HepG2 (cell line): ENCODE data around the gene PPIB. TPM values are rescaled to one million over a fixed set of nuclear protein-coding genes. Genes with fewer than 3 reads are reported as not detected.

Experiments
- ATAC-seq: fragments of 200-7000 bp; cut with Tn5 transposase; 3 replicates; pipeline ENCODE4 v1.9.1; 2020; ENCODE audit warnings: mild to moderate bottlenecking, moderate library complexity
- BruUV-seq: library from RNA; stranded (reverse); fragments of 400-500 nt; replicated peaks from 2 replicates; lab custom pipeline; 2021; lab: Mats Ljungman, UMichigan
- CTCF ChIA-PET: fragments of 300-600 bp; formaldehyde crosslinking; extraction: SDS; loops from one replicate; lab custom pipeline; 2021; ENCODE audit warnings: low total read pairs, inconsistent platforms, low intra/inter-chr PET ratio; lab: Yijun Ruan, JAX
- POLR2A ChIA-PET: fragments of 350-600 bp; sonication (Branson Sonifier 250); formaldehyde crosslinking; loops from one replicate; lab custom pipeline; 2020; ENCODE audit warnings: antibody characterized with exemption, inconsistent platforms; lab: Yijun Ruan, JAX
- DNase-seq: peaks from one replicate; pipeline ENCODE4 v3.0.0-alpha.2; 2015; ENCODE audit warnings: low spot score
- FAIRE-seq: peaks from 3 replicates; lab custom pipeline; 2011; peaks lifted over from hg19 to GRCh38; lab: Jason Lieb, UNC
- H2AFZ ChIP-seq: one replicate; pipeline ENCODE4 v1.6.1; 2011; ENCODE audit warnings: low read length, inconsistent platforms
- H3K27ac ChIP-seq: fragments of 300-600 bp; 3 replicates; pipeline ENCODE4 v1.8.0; 2011; ENCODE audit warnings: mixed run types, mild to moderate bottlenecking, mixed read lengths, low read length, inconsistent platforms; ENCODE audit not compliant: insufficient read depth; ENCODE audit errors: extremely low read length
- H3K27me3 ChIP-seq, 2 experiments: fragments of 200-600 bp in 1 of 2; 2 replicates in 1 of 2; 3 replicates in 1 of 2; pipeline versions ENCODE4 v1.6.0 to v1.8.0; 2011; ENCODE audit warnings: low read length in 2 of 2, mild to moderate bottlenecking in 2 of 2, moderate library complexity in 2 of 2, inconsistent platforms in 1 of 2; ENCODE audit not compliant: insufficient read depth in 2 of 2, control insufficient read depth in 1 of 2
- H3K36me3 ChIP-seq, 2 experiments: fragments of 200-600 bp in 1 of 2; replicated peaks in 1 of 2; 2 replicates in 1 of 2; 3 replicates in 1 of 2; pipeline versions ENCODE4 v1.5.1 to v1.8.0; 2011; ENCODE audit warnings: low read length in 2 of 2, inconsistent platforms in 1 of 2; ENCODE audit not compliant: insufficient read depth in 2 of 2, control insufficient read depth in 1 of 2
- H3K4me1 ChIP-seq: 2 replicates; pipeline ENCODE4 v1.5.1; 2012; ENCODE audit warnings: low read length, inconsistent platforms; ENCODE audit not compliant: insufficient read depth
- H3K4me2 ChIP-seq: 2 replicates; pipeline ENCODE4 v1.6.0; 2011; ENCODE audit warnings: low read depth, low read length, inconsistent platforms
- H3K4me3 ChIP-seq, 3 experiments: fragments of 200-600 bp in 1 of 3; sonication (generic), shearing (Covaris generic) in 1 of 3; replicated peaks in 1 of 3; 2 replicates each; pipeline ENCODE4 v1.5.1; 2011 to 2016; ENCODE audit warnings: low read length in 3 of 3, inconsistent platforms in 2 of 3, low read depth in 2 of 3, mild to moderate bottlenecking in 2 of 3, control low read depth in 1 of 3, mixed read lengths in 1 of 3; ENCODE audit not compliant: insufficient read depth in 1 of 3
- H3K79me2 ChIP-seq: one replicate; pipeline ENCODE4 v1.6.1; 2011; ENCODE audit warnings: low read length, inconsistent platforms; ENCODE audit not compliant: insufficient read depth
- H3K9ac ChIP-seq: 2 replicates; pipeline ENCODE4 v1.6.0; 2011; ENCODE audit warnings: mild to moderate bottlenecking, low read depth, low read length, inconsistent platforms; ENCODE audit not compliant: insufficient read depth
- H3K9me3 ChIP-seq: 2 replicates; pipeline ENCODE4 v1.5.1; 2012; ENCODE audit warnings: mild to moderate bottlenecking, low read length
- H4K20me1 ChIP-seq: 2 replicates; pipeline ENCODE4 v1.6.0; 2011; ENCODE audit warnings: inconsistent platforms, mild to moderate bottlenecking, low read length, moderate library complexity; ENCODE audit not compliant: insufficient read depth
- CBX5 ChIP-seq: sonication (generic); formaldehyde crosslinking; IDR thresholded peaks from 2 replicates; pipeline ENCODE4 v1.4.0; 2020; ENCODE audit warnings: missing genetic modification reagents, borderline replicate concordance
- IKZF1 ChIP-seq: fragments of 450-650 bp; IDR thresholded peaks from 2 replicates; pipeline ENCODE4 v1.7.1; 2016
- JUND ChIP-seq: sonication (generic); formaldehyde crosslinking; IDR thresholded peaks from 2 replicates; pipeline ENCODE4 v1.8.0; 2022; ENCODE audit warnings: mild to moderate bottlenecking, missing genetic modification reagents
- MED1 ChIP-seq: sonication (generic); formaldehyde crosslinking; IDR thresholded peaks from 2 replicates; pipeline ENCODE4 v1.4.0; 2020; ENCODE audit warnings: missing genetic modification reagents
- RAD21 ChIP-seq: fragments of 450-650 bp; formaldehyde crosslinking; IDR thresholded peaks from 2 replicates; pipeline ENCODE4 v1.5.0; 2020; ENCODE audit warnings: mild to moderate bottlenecking
- WGBS: methylation state at CpG from one replicate; pipeline ENCODE4 v1.1.6; 2017; ENCODE audit warnings: low lambda C conversion rate; 5-methylcytosine and 5-hydroxymethylcytosine counted together
- in situ Hi-C: cut with HindIII; loops from 2 replicates; pipeline ENCODE4 v1.10.0; 2017; ENCODE audit warnings: low pct_unique_long_range_greater_than_20kb; ENCODE audit not compliant: extremely low pct_ligation_motif_present
- intact Hi-C: fragments of 100-400 bp; cut with micrococcal nuclease; formaldehyde crosslinking; loops from one replicate; pipeline ENCODE4 v1.10.0; 2022; ENCODE audit not compliant: unreplicated experiment
- polyA plus RNA-seq, 8 experiments: library from polyadenylated mRNA; depleted of rRNA in 3 of 8; stranded (reverse) in 7 of 8; unstranded in 1 of 8; fragments of >200 nt; fragmentation: Illumina TruSeq in 4 of 8; extraction: Trizol in 4 of 8; gene quantifications; 2 replicates each; pipeline versions ENCODE4 v1.2.1 to v1.2.3, GENCODE V29; 2011 to 2016; ENCODE audit warnings: low read depth in 4 of 8, missing spikeins in 1 of 8, mixed read lengths in 1 of 8; ENCODE audit not compliant: insufficient read depth in 1 of 8
- total RNA-seq, 5 experiments: library from RNA; depleted of rRNA; stranded (reverse); fragments of >200 nt; fragmentation: Illumina TruSeq; extraction: Trizol; gene quantifications; 2 replicates each; pipeline ENCODE4 v1.2.3, GENCODE V29; 2016; ENCODE audit warnings: low read depth in 1 of 5
- TF ChIP-seq, protein P1 (sequence below): sonication (generic); formaldehyde crosslinking; IDR thresholded peaks from 2 replicates; pipeline ENCODE4 v1.4.0; 2020; ENCODE audit warnings: missing genetic modification reagents
- TF ChIP-seq, protein P2 (sequence below): sonication (generic); formaldehyde crosslinking; IDR thresholded peaks from 2 replicates; pipeline ENCODE4 v1.4.0; 2020; ENCODE audit warnings: missing genetic modification reagents, borderline replicate concordance

PPIB gene
- total and polyA plus RNA-seq, 2 of the 13 experiments (the other 11 are each of a cell fraction or from before 2014, with no cell fraction given), result 780 to 882 TPM

- H3K4me3 ChIP-seq, result no peak overlapping the region
- H3K27ac ChIP-seq, result no peak overlapping the region
- TF ChIP-seq CBX5 (CRISPR knock-in tag) (no peak), JUND (CRISPR knock-in tag) (no peak), MED1 (CRISPR knock-in tag) (no peak), IKZF1 (no peak), RAD21 (CRISPR knock-in tag) (no peak)
- TF ChIP-seq, protein P1, sequence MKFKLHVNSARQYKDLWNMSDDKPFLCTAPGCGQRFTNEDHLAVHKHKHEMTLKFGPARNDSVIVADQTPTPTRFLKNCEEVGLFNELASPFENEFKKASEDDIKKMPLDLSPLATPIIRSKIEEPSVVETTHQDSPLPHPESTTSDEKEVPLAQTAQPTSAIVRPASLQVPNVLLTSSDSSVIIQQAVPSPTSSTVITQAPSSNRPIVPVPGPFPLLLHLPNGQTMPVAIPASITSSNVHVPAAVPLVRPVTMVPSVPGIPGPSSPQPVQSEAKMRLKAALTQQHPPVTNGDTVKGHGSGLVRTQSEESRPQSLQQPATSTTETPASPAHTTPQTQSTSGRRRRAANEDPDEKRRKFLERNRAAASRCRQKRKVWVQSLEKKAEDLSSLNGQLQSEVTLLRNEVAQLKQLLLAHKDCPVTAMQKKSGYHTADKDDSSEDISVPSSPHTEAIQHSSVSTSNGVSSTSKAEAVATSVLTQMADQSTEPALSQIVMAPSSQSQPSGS, result no peak
- TF ChIP-seq, protein P2, sequence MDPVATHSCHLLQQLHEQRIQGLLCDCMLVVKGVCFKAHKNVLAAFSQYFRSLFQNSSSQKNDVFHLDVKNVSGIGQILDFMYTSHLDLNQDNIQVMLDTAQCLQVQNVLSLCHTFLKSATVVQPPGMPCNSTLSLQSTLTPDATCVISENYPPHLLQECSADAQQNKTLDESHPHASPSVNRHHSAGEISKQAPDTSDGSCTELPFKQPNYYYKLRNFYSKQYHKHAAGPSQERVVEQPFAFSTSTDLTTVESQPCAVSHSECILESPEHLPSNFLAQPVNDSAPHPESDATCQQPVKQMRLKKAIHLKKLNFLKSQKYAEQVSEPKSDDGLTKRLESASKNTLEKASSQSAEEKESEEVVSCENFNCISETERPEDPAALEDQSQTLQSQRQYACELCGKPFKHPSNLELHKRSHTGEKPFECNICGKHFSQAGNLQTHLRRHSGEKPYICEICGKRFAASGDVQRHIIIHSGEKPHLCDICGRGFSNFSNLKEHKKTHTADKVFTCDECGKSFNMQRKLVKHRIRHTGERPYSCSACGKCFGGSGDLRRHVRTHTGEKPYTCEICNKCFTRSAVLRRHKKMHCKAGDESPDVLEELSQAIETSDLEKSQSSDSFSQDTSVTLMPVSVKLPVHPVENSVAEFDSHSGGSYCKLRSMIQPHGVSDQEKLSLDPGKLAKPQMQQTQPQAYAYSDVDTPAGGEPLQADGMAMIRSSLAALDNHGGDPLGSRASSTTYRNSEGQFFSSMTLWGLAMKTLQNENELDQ (CRISPR knock-in tag), result no peak
- no peaks in the 10 kb centered on the region for H4K20me1 ChIP-seq
- H2AFZ ChIP-seq, result no peak overlapping the region
- ChIA-PET POLR2A (interaction anchor here (2.0 to 3.7 kb wide), 2 partner anchors 15 to 55 kb away, joined by 11 to 17 read pairs; partner anchors contain the start of genes CIAO2A and PPIB), CTCF (no interaction called here)
- H3K4me2 ChIP-seq, result no peak overlapping the region
- H3K79me2 ChIP-seq, result no peaks in the 10 kb centered on the region
- WGBS, result 73% methylated on average over 3 of the region's 3 CpGs
- BruUV-seq, result no TSS peak
- in situ Hi-C loops, result no loop called here
- FAIRE-seq (no peak), ATAC-seq (no peak), DNase-seq (no peak)
- no peak overlapping the region for H3K9ac ChIP-seq
- no peaks in the 10 kb centered on the region for H3K9me3 ChIP-seq
- peaks cover 1 to 3% of the 10 kb centered on the region in 2 experiments; a peak in 1 of 5 replicates for H3K36me3 ChIP-seq
- peaks cover 68% of the 10 kb centered on the region for H3K4me1 ChIP-seq
- intact Hi-C loops, result no loop called here
- H3K27me3 ChIP-seq, result no peaks in the 10 kb centered on the region
Observed at GRCh38 chr15:64148581-64148980, 14.2 kb downstream of the PPIB start.
